Mesenchymal stem cell (in vitro differentiated cells and primary cell): ENCODE measurements around the gene CUEDC1.

Experiments
- DNase-seq: peaks from one replicate; pipeline ENCODE4 v3.0.0-alpha.2; 2013
- H2AFZ ChIP-seq: one replicate; pipeline ENCODE4 v1.6.1; 2013; ENCODE audit warnings: low read depth, mild to moderate bottlenecking, control low read depth, inconsistent platforms, low read length, moderate library complexity
- H2AK5ac ChIP-seq: 2 replicates; pipeline ENCODE4 v1.6.1; 2013; ENCODE audit warnings: low read length, moderate library complexity, mild to moderate bottlenecking, inconsistent platforms; ENCODE audit not compliant: severe bottlenecking
- H2BK120ac ChIP-seq: one replicate; pipeline ENCODE4 v1.6.1; 2013; ENCODE audit warnings: low read depth, mild to moderate bottlenecking, inconsistent platforms, low read length, moderate library complexity
- H2BK12ac ChIP-seq, 2 experiments: one replicate each; pipeline ENCODE4 v1.6.1; 2013; ENCODE audit warnings: inconsistent platforms in 2 of 2, low read length in 2 of 2, mild to moderate bottlenecking in 2 of 2, moderate library complexity in 2 of 2, control low read depth in 1 of 2
- H2BK15ac ChIP-seq: one replicate; pipeline ENCODE4 v1.6.1; 2013; ENCODE audit warnings: mild to moderate bottlenecking, low read depth, inconsistent platforms; ENCODE audit not compliant: poor library complexity, severe bottlenecking
- H2BK5ac ChIP-seq: 2 replicates; pipeline ENCODE4 v1.6.1; 2013; ENCODE audit warnings: low read depth, mild to moderate bottlenecking, low read length, control low read depth, inconsistent platforms; ENCODE audit not compliant: poor library complexity, severe bottlenecking
- H3K14ac ChIP-seq, 2 experiments: one replicate each; pipeline ENCODE4 v1.6.1; 2013; ENCODE audit warnings: inconsistent platforms in 2 of 2, low read length in 2 of 2, control low read depth in 1 of 2, mild to moderate bottlenecking in 1 of 2, moderate library complexity in 1 of 2
- H3K18ac ChIP-seq, 2 experiments: one replicate each; pipeline ENCODE4 v1.6.1; 2013; ENCODE audit warnings: inconsistent platforms in 2 of 2, low read length in 2 of 2, control low read depth in 1 of 2, low read depth in 1 of 2, mild to moderate bottlenecking in 1 of 2
- H3K23ac ChIP-seq, 2 experiments: one replicate each; pipeline ENCODE4 v1.6.1; 2013; ENCODE audit warnings: inconsistent platforms in 2 of 2, low read length in 2 of 2, mild to moderate bottlenecking in 2 of 2, moderate library complexity in 2 of 2, control low read depth in 1 of 2
- H3K27ac ChIP-seq: 2 replicates; pipeline ENCODE4 v1.5.1; 2013; ENCODE audit warnings: mild to moderate bottlenecking, moderate library complexity, low read length, control low read depth, inconsistent platforms; ENCODE audit not compliant: poor library complexity, severe bottlenecking
- H3K27me3 ChIP-seq, 2 experiments: 2 replicates each; pipeline versions ENCODE4 v1.6.1 to v1.7.0; 2013; ENCODE audit warnings: low read length in 2 of 2, mild to moderate bottlenecking in 2 of 2, moderate library complexity in 2 of 2, control low read depth in 1 of 2, inconsistent platforms in 1 of 2; ENCODE audit not compliant: control insufficient read depth in 1 of 2, insufficient read depth in 1 of 2
- H3K36me3 ChIP-seq, 2 experiments: 2 replicates each; pipeline versions ENCODE4 v1.6.1 to v1.7.0; 2013; ENCODE audit warnings: low read length in 2 of 2, control low read depth in 1 of 2, inconsistent platforms in 1 of 2, low read depth in 1 of 2, mild to moderate bottlenecking in 1 of 2; ENCODE audit not compliant: insufficient read depth in 2 of 2, control insufficient read depth in 1 of 2
- H3K4ac ChIP-seq, 2 experiments: one replicate each; pipeline ENCODE4 v1.6.1; 2013; ENCODE audit warnings: inconsistent platforms in 2 of 2, low read length in 2 of 2, mild to moderate bottlenecking in 2 of 2, moderate library complexity in 2 of 2, control low read depth in 1 of 2, low read depth in 1 of 2
- H3K4me1 ChIP-seq: 2 replicates; pipeline ENCODE4 v1.6.1; 2013; ENCODE audit warnings: low read depth, low read length, control low read depth; ENCODE audit not compliant: control insufficient read depth, insufficient read depth
- H3K4me2 ChIP-seq: 2 replicates; pipeline ENCODE4 v1.6.1; 2013; ENCODE audit warnings: low read length, mild to moderate bottlenecking, inconsistent platforms; ENCODE audit not compliant: poor library complexity, severe bottlenecking
- H3K4me3 ChIP-seq, 2 experiments: 2 replicates each; pipeline versions ENCODE4 v1.5.1 to v1.7.0; 2013; ENCODE audit warnings: low read length in 2 of 2, mild to moderate bottlenecking in 2 of 2, control low read depth in 1 of 2, low read depth in 1 of 2; ENCODE audit not compliant: insufficient read depth in 1 of 2
- H3K79me1 ChIP-seq: replicated peaks from 2 replicates; pipeline ENCODE4 v1.6.1; 2013; ENCODE audit warnings: mild to moderate bottlenecking, control low read depth, low read length, inconsistent platforms; ENCODE audit not compliant: poor library complexity, severe bottlenecking
- H3K9ac ChIP-seq: 2 replicates; pipeline ENCODE4 v1.7.0; 2013; ENCODE audit warnings: mild to moderate bottlenecking, low read length, moderate library complexity
- H3K9me3 ChIP-seq: 2 replicates; pipeline ENCODE4 v1.7.0; 2013; ENCODE audit warnings: mild to moderate bottlenecking, low read length; ENCODE audit not compliant: control insufficient read depth
- H4K8ac ChIP-seq: one replicate; pipeline ENCODE4 v1.6.1; 2013; ENCODE audit warnings: inconsistent platforms, mild to moderate bottlenecking, low read length, moderate library complexity
- H4K91ac ChIP-seq: one replicate; pipeline ENCODE4 v1.6.1; 2013; ENCODE audit warnings: mild to moderate bottlenecking, low read length, inconsistent platforms
- WGBS: methylation state at CpG from one replicate; pipeline ENCODE4 v1.1.7; 2013; ENCODE audit warnings: mixed read lengths; 5-methylcytosine and 5-hydroxymethylcytosine counted together

The CUEDC1 gene

GRCh38 chr17:57892146-57892819, 62.9 kb downstream of the CUEDC1 start:
- peaks cover 27% of the 10 kb centered on the region for H3K79me1 ChIP-seq
- H2AK5ac ChIP-seq = peak overlapping the region; percentile 96
- H4K91ac ChIP-seq = peak overlapping the region; percentile 97
- no peak overlapping the region for H3K4me2 ChIP-seq
- no peak overlapping the region for H3K4me3 ChIP-seq
- H3K14ac ChIP-seq = peak overlapping the region in 1 of 2 experiments; percentile 95
- H3K9ac ChIP-seq = peak overlapping the region; percentile 86
- H3K27me3 ChIP-seq = no peaks in the 10 kb centered on the region
- peaks cover 47% of the 10 kb centered on the region for H3K4me1 ChIP-seq
- H2BK5ac ChIP-seq = peak overlapping the region; percentile 97
- H3K27ac ChIP-seq = peak overlapping the region; percentile 97
- H3K36me3 ChIP-seq = peaks cover 0 to 8% of the 10 kb centered on the region in 2 experiments
- peak overlapping the region; percentile 65 for H2BK120ac ChIP-seq
- peak overlapping the region; percentile 76 for H4K8ac ChIP-seq
- H2BK15ac ChIP-seq = no peak overlapping the region
- H2AFZ ChIP-seq = no peak overlapping the region
- peak overlapping the region; percentile 68 to 93 for H3K4ac ChIP-seq
- H3K23ac ChIP-seq = no peak overlapping the region
- whole genome bisulfite sequencing = 37% methylated on average over 6 of the region's 6 CpGs
- H3K9me3 ChIP-seq = no peaks in the 10 kb centered on the region
- peak overlapping the region; percentile 80 to 90 for H2BK12ac ChIP-seq
- H3K18ac ChIP-seq = peak overlapping the region; percentile 72 to 97
- DNase-seq = peak; percentile 93

- peaks cover 49% of the 10 kb centered on the region for H3K4me1 ChIP-seq
- H2BK15ac ChIP-seq = no peak overlapping the region
- H3K14ac ChIP-seq = no peak overlapping the region
- H3K27ac ChIP-seq = peak overlapping the region; percentile 65
- peaks cover 34% of the 10 kb centered on the region for H3K79me1 ChIP-seq
- no peak overlapping the region for H3K4me2 ChIP-seq
- H2AFZ ChIP-seq = no peak overlapping the region
- peak overlapping the region in 1 of 2 experiments; percentile 79 for H3K18ac ChIP-seq
- no peak for DNase-seq
- peak overlapping the region; percentile 76 for H4K91ac ChIP-seq
- H2BK12ac ChIP-seq = peak overlapping the region in 1 of 2 experiments; percentile 60
- H3K4me3 ChIP-seq = no peak overlapping the region
- peak overlapping the region; percentile 27 for H2AK5ac ChIP-seq
- peak overlapping the region; percentile 21 for H2BK120ac ChIP-seq
- H3K36me3 ChIP-seq = peaks cover 6 to 7% of the 10 kb centered on the region in 2 experiments
- no peaks in the 10 kb centered on the region for H3K27me3 ChIP-seq
- no peak overlapping the region for H3K23ac ChIP-seq
- no peak overlapping the region for H4K8ac ChIP-seq
- H3K9ac ChIP-seq = no peak overlapping the region
- H2BK5ac ChIP-seq = no peak overlapping the region
- no peak overlapping the region for H3K4ac ChIP-seq
- 94% methylated on average over 4 of the region's 4 CpGs for WGBS
- H3K9me3 ChIP-seq = no peaks in the 10 kb centered on the region
Measured at GRCh38 chr17:57890857-57891232, 64.4 kb downstream of the CUEDC1 start.

GRCh38 chr17:57889892-57890856, 65.0 kb downstream of the CUEDC1 start:
- peak; percentile 48 for DNase-seq
- H4K8ac ChIP-seq = peak overlapping the region; percentile 5
- H3K36me3 ChIP-seq = peaks cover 8 to 11% of the 10 kb centered on the region in 2 experiments
- 71% methylated on average over 11 of the region's 11 CpGs for WGBS
- H3K79me1 ChIP-seq = peaks cover 36% of the 10 kb centered on the region
- peak overlapping the region in 1 of 2 experiments; percentile 3 for H2BK12ac ChIP-seq
- H3K27ac ChIP-seq = peak overlapping the region; percentile 65
- H3K9me3 ChIP-seq = no peaks in the 10 kb centered on the region
- peaks cover 47% of the 10 kb centered on the region for H3K4me1 ChIP-seq
- peak overlapping the region; percentile 69 for H2BK120ac ChIP-seq
- peak overlapping the region; percentile 31 for H3K9ac ChIP-seq
- peak overlapping the region; percentile 13 to 79 for H3K18ac ChIP-seq
- peak overlapping the region; percentile 38 for H2BK15ac ChIP-seq
- peak overlapping the region in 1 of 2 experiments; percentile 44 for H3K4ac ChIP-seq
- peak overlapping the region; percentile 76 for H4K91ac ChIP-seq
- peak overlapping the region; percentile 33 for H2AK5ac ChIP-seq
- no peak overlapping the region for H3K4me2 ChIP-seq
- no peak overlapping the region for H3K23ac ChIP-seq
- no peaks in the 10 kb centered on the region for H3K27me3 ChIP-seq
- peak overlapping the region in 1 of 2 experiments; percentile 56 for H3K14ac ChIP-seq
- peak overlapping the region; percentile 10 for H2BK5ac ChIP-seq
- H2AFZ ChIP-seq = no peak overlapping the region
- no peak overlapping the region for H3K4me3 ChIP-seq

- peak overlapping the region; percentile 31 for H3K9ac ChIP-seq
- peak overlapping the region; percentile 9 for H2BK120ac ChIP-seq
- H2BK12ac ChIP-seq = peak overlapping the region in 1 of 2 experiments; percentile 60
- DNase-seq = no peak
- peaks cover 17 to 20% of the 10 kb centered on the region in 2 experiments for H3K36me3 ChIP-seq
- peaks cover 46% of the 10 kb centered on the region for H3K4me1 ChIP-seq
- peak overlapping the region in 1 of 2 experiments; percentile 18 for H3K18ac ChIP-seq
- peak overlapping the region in 1 of 2 experiments; percentile 24 for H3K4ac ChIP-seq
- H2AK5ac ChIP-seq = peak overlapping the region; percentile 33
- 100% methylated on average over 2 of the region's 2 CpGs for WGBS
- H2AFZ ChIP-seq = no peak overlapping the region
- H4K91ac ChIP-seq = peak overlapping the region; percentile 40
- no peaks in the 10 kb centered on the region for H3K27me3 ChIP-seq
- H3K23ac ChIP-seq = no peak overlapping the region
- H4K8ac ChIP-seq = no peak overlapping the region
- H3K9me3 ChIP-seq = no peaks in the 10 kb centered on the region
- H3K14ac ChIP-seq = no peak overlapping the region
- no peak overlapping the region for H3K4me3 ChIP-seq
- no peak overlapping the region for H3K4me2 ChIP-seq
- H2BK5ac ChIP-seq = no peak overlapping the region
- H2BK15ac ChIP-seq = no peak overlapping the region
- H3K79me1 ChIP-seq = peaks cover 43% of the 10 kb centered on the region
- H3K27ac ChIP-seq = no peak overlapping the region
Measured at GRCh38 chr17:57889252-57889651, 66.0 kb downstream of the CUEDC1 start.
